ENCODE results near the gene CEP89.
"Not testable (repeated sequence)": the region's sequence is repeated elsewhere in the genome, so short reads cannot be mapped to it uniquely, and the experiment has no call there.

Gene CEP89

GRCh38 chr19:32862741-32863140 is 109.0 kb downstream of the CEP89 start:
- TF ChIP-seq ZNF274 (IDR thresholded peaks at IDR 0.05; ENCODE audit: low read depth, low read length), result no peak
- no peak overlapping the region for H3K4me3 ChIP-seq (ENCODE audit: low read length)

- H3K4me3 ChIP-seq (ENCODE audit: low read length), result no peak overlapping the region
- TF ChIP-seq ZNF274 (IDR thresholded peaks at IDR 0.05; ENCODE audit: low read depth, low read length), result no peak
Measured at GRCh38 chr19:32862173-32862572, 109.6 kb downstream of the CEP89 start.

- no peak overlapping the region for H3K4me3 ChIP-seq (ENCODE audit: low read length)
- no peak for TF ChIP-seq ZNF274 (IDR thresholded peaks at IDR 0.05; ENCODE audit: low read depth, low read length)
Measured at GRCh38 chr19:32861596-32861995, 110.2 kb downstream of the CEP89 start.

- TF ChIP-seq ZNF274 (IDR thresholded peaks at IDR 0.05; ENCODE audit: low read depth, low read length), result no peak
- no peak overlapping the region for H3K4me3 ChIP-seq (ENCODE audit: low read length)
Measured at GRCh38 chr19:32859591-32859990, 112.2 kb downstream of the CEP89 start.

- no peak overlapping the region for H3K4me3 ChIP-seq (ENCODE audit: low read length)
- TF ChIP-seq ZNF274 (IDR thresholded peaks at IDR 0.05; ENCODE audit: low read depth, low read length), result no peak
Measured at GRCh38 chr19:32858559-32858958, 113.2 kb downstream of the CEP89 start.

GRCh38 chr19:32858155-32858554 is 113.6 kb downstream of the CEP89 start:
- H3K4me3 ChIP-seq (ENCODE audit: low read length), result no peak overlapping the region
- TF ChIP-seq ZNF274 (IDR thresholded peaks at IDR 0.05; ENCODE audit: low read depth, low read length), result no peak

GRCh38 chr19:32857584-32857983 is 114.2 kb downstream of the CEP89 start:
- TF ChIP-seq ZNF274 (IDR thresholded peaks at IDR 0.05; ENCODE audit: low read depth, low read length), result no peak
- H3K4me3 ChIP-seq (ENCODE audit: low read length), result no peak overlapping the region

- H3K4me3 ChIP-seq (ENCODE audit: low read length), result not testable (repeated sequence)
Measured at GRCh38 chr19:32856818-32857217, 114.9 kb downstream of the CEP89 start.

- H3K4me3 ChIP-seq (ENCODE audit: low read length), result no peak overlapping the region
- no peak for TF ChIP-seq ZNF274 (IDR thresholded peaks at IDR 0.05; ENCODE audit: low read depth, low read length)
Measured at GRCh38 chr19:32852216-32852615, 119.5 kb downstream of the CEP89 start.

GRCh38 chr19:32848035-32848434 is 123.7 kb downstream of the CEP89 start:
- H3K4me3 ChIP-seq (ENCODE audit: low read length), result not testable (repeated sequence)

GRCh38 chr19:32843716-32844245 is 128.0 kb downstream of the CEP89 start:
- H3K4me3 ChIP-seq (ENCODE audit: low read length), result no peak overlapping the region
- no peak for TF ChIP-seq ZNF274 (IDR thresholded peaks at IDR 0.05; ENCODE audit: low read depth, low read length)

- no peak for TF ChIP-seq ZNF274 (IDR thresholded peaks at IDR 0.05; ENCODE audit: low read depth, low read length)
- H3K4me3 ChIP-seq (ENCODE audit: low read length), result no peak overlapping the region
Measured at GRCh38 chr19:32842061-32842460, 129.7 kb downstream of the CEP89 start.

- no peak for TF ChIP-seq ZNF274 (IDR thresholded peaks at IDR 0.05; ENCODE audit: low read depth, low read length)
- H3K4me3 ChIP-seq (ENCODE audit: low read length), result no peak overlapping the region
Measured at GRCh38 chr19:32837531-32837930, 134.2 kb downstream of the CEP89 start.

- H3K4me3 ChIP-seq (ENCODE audit: low read length), result not testable (repeated sequence)
Measured at GRCh38 chr19:32833388-32833787, 138.4 kb downstream of the CEP89 start.

GRCh38 chr19:32832825-32833224 is 138.9 kb downstream of the CEP89 start:
- H3K4me3 ChIP-seq (ENCODE audit: low read length), result not testable (repeated sequence)

- H3K4me3 ChIP-seq (ENCODE audit: low read length), result not testable (repeated sequence)
Measured at GRCh38 chr19:32832094-32832493, 139.7 kb downstream of the CEP89 start.

GRCh38 chr19:32831611-32832010 is 140.1 kb downstream of the CEP89 start:
- no peak overlapping the region for H3K4me3 ChIP-seq (ENCODE audit: low read length)
- no peak for TF ChIP-seq ZNF274 (IDR thresholded peaks at IDR 0.05; ENCODE audit: low read depth, low read length)

Measured in GM08714 (cell line).